Stimulated activated CD4-positive, alpha-beta T cell treated with anti-CD3 and anti-CD28 coated beads, Interleukin-4, amount 100 ng/mL, for 1 hour (primary cell): ENCODE results near the gene SLC12A8.

ENCODE experiments used
- DNase-seq: peaks from one replicate; pipeline ENCODE4 v3.0.0-alpha.2; 2020

SLC12A8 gene

DNA sequence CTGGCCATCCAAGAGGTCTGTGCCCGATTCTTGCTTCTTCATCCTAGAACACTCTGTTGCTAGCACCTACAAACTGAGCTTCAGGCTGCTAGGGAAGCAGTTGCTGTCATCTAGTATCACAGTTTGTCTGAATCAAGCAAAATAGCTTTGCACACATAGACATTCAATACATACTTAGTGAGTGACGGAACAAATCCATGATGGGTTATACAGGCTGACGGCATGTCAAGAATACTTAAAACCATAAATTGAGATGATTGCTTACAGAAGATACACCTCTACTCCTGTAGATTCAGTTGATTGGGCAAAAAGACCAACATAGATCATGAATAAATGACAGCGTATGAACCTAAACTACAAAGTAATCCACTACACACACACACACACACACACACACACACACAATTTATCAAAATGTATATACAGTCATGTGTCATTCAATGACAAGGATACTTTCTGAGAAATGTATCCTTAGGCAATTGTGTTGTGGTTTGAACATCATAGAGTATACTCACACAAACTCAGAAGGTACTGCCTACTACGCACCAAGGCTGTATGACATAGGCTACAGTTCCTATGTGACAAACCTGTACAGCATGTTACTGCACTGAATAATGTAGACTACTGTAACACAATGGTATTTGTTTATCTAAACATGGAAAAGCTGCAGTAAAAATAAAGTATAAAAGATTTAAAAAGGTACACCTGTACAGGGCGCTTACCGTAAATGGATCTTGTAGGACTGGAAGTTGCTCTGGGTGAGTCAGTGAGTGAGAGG, 142.4 kb downstream of the SLC12A8 start:
- DNase-seq = no peak

DNA sequence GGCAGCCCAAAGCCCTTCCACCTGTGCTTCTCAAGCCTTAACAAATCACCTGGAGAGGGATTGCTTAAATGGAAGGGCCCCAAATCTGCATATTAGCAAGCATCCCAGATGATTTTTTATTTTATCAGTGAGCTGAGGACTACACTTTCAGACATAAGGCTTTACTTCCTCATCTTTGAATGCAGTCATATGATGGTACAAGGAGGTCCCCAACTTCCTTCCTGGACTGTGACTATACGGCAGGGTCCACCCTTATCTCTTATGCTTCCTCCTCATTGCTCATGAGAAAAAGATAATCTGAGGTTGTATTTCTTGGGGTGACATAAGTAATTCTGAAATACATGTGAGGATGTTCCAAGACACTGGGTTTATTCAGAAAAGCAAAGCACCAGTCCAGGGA, 143.1 kb downstream of the SLC12A8 start:
- no peak for DNase-seq

DNA sequence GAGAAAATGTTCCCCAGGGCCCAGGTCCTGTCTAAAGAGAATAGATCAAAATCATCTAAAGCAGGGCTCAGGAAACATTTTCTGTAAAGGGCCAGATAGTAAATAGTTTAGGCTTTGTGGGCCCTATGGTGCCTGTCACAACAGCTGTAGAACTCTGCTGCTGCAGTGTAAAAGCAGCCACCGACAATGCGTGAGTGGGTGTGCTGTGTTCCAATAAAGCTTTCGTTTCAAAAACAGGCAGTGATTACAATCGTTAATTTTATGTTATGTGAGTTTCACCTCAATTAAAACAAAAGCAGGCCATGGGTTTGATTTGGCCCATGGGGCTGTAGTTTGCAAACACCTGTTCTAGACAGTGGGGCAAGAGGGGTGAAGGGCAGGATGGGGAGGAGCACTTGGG, 144.3 kb downstream of the SLC12A8 start:
- no peak for DNase-seq

DNA sequence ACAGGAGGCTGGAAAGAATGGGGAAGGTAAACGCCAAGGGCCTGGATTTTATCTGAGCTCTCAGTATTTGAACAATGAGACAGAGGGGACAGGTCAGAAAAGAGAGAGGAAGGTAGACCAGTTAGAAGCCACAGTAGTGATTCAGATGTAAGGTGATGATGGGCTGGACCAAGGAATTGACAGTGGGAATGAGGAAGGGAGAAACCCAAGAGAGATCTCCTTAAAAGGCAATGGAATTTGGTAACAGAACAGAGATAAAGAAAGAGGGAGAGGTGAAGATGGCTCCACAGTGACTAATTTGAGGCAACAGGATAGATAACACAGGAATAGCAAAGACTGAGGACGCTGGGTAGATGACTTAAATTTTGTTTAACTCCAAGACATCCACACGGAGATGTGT, 145.3 kb downstream of the SLC12A8 start:
- DNase-seq = no peak

DNA sequence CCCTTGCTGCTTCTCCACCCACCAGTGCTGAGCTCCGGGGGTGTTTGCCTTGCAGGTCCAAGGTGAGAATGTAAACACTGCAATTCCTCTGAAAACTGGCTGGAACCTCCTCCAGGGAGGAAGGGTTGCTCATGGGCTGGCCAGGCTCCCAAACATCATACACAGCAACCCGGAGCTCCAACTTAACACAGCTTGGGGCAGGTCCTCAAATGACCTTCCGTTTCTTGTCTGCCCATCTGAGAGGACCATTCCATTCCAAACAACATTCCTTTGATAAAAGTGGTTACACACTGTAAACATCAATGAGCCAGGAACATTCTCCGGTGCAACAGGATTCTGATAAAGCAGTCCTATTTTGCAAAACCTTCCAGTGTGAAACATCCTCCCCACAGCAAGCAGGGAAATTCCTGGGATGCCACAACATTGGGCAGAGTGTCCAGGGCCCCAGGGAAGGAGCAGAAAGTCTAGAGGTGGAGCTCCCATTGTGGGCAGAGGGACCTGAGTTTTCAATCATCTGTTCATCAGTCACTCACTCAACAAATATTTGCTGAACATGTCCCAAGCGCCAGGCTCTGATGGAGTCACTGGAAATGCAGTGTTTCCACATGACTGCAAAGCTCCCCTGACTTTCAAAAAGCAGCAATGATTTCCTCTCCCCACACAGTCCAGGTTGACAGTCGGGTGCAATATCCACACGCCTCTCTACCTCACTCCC, 149.5 kb downstream of the SLC12A8 start:
- no peak for DNase-seq

DNA sequence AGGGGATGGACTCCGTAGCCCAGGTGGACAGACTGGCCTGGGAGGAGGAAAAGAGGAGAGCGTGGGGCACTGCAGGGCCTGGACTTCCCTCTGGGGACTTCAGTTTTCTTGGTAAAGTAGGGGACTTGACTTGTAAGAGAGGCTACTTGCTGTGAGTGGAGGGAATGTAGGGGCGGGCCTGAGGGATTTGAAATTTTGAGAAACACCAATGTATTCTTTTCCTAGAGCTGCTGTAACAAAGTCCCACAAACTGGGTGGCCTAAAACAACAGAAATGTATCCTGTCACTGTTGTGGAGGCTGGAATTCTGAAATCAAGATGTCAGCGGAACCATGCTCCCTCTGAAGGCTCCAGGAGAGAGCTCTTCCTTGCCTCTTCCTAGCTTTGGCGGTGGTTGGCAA, 150.9 kb downstream of the SLC12A8 start:
- no peak for DNase-seq

DNA sequence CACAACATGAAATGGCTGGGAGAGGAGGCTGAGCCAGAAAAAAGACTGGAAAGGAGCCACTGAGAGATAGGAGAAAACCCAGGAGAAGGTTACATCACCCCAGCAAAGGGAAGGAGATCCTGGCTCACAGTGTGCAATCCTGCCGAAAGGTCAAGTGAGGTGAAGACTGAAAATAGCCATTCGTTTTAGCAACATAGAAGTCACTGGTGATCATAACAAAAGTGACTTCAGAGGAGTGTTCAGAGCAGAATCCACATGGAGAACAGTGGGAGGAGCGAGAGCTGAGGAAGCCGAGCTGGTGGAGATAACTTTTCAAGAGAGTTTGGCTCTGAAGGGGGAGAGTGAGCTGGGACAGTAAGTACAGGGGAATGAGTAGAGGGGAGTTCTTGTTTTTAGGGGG, 151.4 kb downstream of the SLC12A8 start:
- no peak for DNase-seq

DNA sequence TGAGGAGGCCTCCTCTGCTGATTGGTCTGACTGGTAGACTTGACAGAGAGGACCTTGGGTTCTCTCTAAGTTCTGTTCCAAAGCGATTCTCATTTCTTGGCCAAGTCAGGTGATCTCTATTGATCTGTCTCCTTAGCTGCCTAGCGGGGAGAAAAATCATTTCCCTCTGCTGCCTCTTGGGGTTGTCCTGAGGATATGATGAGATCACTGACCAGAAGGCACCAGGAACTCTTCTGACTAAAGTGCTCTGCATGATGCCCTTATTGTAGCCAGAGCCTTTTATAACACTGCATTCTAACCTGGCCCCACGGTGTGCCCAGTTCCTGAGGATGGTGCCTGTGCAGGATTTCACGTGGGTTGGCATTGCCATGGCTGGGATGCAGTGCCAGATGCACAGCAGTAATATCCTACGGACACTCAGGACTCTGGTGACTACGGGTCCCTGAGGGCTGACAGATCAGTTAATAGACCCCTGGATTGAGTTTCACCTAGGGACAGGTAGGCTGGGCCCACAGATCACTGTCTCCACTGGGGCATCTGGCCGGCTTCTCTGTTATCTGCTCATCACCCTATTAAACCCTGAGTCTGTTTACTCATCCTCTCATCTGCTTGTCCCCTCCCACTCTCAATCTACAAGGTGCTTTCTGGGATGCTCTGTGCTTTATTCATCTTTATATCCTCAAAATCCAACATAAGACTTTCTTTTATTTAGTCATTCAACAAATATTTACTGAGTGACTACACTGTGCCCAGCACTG, 152.9 kb downstream of the SLC12A8 start:
- DNase-seq = no peak

DNA sequence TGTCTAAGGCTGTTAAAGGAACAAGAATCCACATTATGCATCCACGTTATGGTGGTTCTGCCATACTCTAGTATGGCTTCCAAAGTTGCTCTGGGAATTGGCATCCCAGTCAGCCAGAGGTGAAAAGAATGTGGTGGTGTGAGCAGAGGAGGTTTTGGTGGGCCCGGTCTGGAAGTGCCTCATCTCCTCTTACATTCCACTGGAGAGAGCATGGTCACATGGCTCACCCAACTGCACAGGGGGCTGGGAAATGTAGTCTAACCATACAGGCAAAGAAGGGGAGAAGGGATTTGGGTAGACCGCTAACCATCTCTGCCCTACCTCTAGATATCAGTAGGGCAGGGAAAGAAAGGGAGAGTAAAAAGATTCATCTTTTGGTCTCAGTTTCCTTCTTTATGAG, 153.6 kb downstream of the SLC12A8 start:
- no peak for DNase-seq

DNA sequence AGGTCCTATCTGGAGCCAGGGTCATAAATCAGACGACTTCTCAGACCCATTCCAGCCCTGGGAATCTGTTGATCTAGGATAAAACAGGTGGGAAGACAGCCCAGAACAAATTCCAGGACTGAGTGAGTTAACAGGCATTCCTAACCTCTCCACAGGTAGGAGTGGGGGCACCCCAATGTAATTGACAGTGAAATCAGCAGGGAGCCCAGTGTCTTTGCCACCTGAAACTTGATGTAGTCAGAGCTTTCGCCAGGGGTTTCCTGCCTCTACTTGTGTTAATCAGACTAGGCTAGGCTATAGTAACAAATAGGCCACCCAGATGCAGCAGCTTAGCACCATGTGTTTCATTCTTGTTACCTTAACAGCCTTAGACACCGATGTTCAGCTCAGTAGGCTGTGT, 154.0 kb downstream of the SLC12A8 start:
- no peak for DNase-seq

DNA sequence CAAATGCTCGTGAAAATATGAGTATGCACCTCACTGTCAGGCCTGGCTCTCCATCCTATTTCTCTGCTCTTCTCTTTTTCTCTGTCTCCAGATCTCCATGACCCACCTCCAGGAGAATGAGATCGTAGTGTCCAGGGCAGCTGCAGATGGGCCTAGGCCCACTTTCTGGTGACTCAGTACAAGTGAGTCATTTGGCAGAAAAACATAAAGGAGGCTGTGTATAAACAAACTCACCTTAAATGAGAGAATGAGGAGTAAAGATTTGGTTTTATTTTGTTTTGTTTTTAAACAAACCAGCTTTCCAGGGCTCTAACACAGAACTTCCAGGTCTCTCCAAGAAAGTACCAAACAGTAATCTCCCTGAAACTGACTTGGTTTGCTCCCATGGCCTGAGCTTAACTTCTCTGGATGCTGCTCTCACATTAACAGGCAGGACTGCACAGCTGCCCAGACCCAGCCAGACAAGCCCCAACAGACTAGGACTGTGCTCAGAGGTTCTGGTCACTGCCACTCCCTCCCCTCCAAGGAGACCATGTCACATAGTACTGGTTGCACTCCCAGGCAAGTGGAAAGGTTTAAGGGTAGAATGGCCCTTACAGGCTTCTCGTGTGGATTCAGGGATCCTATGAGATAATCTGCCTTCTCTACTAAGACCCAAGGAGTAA, 155.2 kb downstream of the SLC12A8 start:
- DNase-seq = no peak

DNA sequence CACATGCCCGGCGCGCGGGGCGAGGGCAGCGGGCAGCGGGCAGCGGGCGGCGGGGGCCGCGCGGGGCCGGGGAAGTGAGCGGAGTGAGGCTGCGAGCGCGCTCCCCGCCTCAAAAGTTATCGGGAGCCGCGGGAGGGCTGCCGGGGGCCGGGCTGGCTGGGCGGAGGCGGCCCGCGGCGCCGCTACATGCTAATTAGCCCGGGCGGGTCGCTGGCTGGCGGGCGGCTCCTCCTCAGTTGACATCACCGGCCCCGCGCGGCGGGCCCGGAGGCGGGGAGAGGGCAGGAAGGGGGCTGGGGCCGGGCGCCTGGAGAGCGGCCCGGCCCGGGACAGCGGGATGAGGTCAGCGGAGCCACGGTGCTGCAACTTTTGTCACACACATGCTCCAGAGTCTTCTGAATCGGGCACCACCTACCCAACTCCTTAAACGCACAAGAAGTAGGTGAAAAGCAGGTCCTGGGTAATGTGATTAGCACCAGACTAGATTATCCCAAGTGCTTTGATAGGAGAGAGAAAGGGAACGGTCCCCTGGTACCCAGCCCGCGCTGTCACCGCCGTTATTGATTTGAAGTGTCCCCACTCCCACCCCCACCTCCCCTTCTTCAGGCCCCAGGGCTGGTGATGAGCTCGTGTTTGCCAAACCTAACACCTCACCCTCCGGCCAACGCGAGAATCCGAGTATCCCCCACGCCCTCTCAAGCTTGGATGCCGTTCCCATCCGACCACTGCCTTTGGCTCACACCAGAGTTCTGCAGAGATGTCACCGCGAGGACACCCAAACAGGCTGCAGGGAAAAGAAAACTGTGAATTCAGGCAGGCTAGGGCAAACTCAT, 156.4 kb downstream of the SLC12A8 start, which contains the start of gene HEG1:
Gene HEG1 (minus strand): TSS at position 85 of the 833 bp plus-strand sequence. CDS start 107 bp downstream, outside the sequence.
- peak; percentile 78 for DNase-seq

DNA sequence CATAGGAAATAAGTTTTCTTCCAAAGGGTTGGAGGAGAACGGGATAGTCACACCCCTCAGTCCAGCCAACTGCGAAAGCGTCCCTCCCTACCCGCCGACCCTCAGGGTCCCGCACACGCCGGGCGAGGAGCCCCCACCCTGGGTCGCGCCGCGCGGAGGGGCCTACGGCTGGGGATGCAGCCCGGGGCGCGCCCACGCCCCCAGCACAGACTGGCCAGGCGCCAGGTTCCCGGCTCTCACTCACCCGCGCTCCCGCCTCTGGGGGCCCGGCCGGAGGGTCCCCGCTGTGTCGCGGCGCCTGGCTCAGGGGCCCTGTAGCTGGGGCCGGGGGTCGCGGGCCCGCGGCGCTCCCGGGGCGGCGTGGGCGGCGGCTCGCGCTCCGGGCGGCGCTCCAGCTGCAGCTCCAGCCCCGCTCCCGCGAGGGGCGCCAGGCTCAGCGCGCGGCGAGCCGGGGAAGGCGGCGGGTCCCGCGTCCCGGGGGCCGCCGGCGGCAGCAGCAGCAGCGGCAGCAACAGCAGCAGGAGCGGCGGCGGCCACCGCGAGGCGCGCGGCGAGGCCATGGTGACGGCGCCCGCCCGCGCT, 157.1 kb downstream of the SLC12A8 start:
- DNase-seq = peak; percentile 46

DNA sequence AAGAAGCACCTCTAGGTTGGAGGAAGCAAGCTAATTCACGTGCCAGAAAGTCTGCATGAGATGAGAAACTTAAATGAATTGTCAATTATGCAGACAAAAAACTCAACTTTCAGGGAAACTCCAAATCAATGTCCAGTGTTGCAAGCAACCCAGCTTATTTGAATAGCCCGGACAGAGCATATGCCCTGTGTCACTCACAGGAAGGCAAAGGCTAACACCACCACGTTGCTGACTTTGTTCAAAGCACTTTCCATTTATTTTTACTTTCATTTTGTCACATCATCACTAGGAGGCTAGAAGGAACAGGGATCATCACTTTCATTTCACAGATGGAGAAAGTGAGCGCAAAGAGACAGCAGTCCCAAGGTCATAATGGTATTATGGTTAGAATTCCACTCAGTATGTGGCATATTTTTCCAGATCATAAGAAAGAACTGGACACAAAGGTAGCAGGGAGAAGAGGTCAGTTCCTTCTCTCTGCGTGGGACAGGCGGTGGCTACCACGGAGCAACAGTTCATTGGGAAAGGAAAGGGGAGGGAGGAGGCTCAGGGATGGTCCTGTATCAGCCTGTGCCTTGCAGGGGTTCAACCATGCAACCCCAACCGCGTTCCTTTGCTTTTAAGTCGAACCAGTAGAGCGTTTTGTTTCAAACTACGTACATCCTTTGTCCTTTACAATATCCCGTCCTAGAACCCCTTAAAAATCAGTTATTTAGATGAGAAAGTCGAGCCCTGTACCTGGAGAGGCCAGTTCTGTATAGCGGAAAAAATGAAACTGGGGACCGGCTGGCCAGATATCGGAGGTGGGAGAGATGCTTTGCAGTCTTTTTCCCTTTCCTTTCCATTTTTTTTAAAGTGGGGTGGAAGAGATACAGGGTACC, 157.9 kb downstream of the SLC12A8 start:
- no peak for DNase-seq

DNA sequence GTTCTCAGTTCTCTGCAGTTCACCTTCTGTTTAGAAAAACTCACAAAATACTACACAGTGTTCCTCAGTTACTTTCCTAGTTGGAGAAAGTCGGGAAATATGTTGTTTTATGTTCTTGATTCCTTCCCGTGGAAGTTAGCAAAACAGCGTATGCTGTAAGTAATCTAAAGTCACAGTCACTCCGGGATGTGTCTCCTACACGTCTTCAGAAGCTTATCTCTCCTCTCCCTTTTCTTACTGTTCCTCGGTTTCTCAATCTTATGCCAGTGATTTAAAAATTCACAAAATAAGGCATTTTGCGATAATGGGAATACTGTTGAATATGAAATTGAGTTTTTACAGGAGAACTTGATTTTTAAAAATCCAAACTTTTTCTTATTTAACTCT, 158.5 kb downstream of the SLC12A8 start:
- DNase-seq = no peak

DNA sequence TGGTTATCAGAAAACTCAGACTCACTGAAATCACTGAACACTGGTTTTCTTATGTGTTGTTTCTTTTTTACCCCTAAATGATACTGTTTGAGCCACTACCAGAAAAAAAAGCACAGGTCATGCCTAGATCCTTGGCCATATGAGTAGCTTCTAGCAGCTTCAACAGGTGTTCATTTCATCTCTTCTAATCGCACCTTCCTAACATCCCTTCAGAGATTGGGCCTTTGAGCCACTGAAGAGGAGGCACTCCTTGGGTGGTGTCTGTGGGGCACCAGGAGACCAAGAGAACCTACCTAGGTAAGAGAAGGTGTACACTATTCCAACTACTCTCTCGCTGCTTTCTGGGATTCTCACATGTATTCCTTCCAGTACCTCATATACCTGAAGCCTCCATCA, 159.2 kb downstream of the SLC12A8 start:
- no peak for DNase-seq

DNA sequence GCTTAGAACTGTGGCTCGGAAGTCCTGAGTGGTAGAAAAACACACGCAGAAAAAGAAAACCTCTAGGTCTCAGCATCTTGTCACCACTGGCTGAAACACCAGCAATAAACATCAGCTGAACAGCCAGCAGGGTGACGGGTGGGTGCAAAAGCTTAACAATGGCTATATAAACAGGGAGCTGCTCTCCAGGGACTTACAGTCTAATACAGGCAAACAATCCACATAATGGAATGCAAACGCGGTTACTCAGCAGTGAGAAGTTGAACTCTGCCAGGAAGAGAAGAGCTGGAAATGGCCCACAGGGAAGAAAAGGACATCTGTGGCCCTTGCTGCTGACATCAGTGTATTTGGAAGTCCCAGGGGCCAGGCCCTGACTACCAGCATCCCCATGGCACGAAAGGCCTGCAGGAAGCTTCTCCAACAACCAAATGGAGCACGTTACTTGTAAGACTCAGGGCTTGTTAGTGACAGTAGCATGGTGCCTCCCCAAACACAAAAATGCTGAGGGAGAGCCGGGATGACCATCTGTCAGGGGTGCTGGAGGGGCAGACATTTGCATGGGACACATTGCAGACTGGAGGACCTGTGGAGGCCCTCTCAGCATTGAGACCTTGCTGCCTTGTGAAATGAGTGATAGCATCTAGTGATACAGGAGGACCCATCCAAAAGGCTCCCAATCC, 159.8 kb downstream of the SLC12A8 start:
- DNase-seq = no peak

DNA sequence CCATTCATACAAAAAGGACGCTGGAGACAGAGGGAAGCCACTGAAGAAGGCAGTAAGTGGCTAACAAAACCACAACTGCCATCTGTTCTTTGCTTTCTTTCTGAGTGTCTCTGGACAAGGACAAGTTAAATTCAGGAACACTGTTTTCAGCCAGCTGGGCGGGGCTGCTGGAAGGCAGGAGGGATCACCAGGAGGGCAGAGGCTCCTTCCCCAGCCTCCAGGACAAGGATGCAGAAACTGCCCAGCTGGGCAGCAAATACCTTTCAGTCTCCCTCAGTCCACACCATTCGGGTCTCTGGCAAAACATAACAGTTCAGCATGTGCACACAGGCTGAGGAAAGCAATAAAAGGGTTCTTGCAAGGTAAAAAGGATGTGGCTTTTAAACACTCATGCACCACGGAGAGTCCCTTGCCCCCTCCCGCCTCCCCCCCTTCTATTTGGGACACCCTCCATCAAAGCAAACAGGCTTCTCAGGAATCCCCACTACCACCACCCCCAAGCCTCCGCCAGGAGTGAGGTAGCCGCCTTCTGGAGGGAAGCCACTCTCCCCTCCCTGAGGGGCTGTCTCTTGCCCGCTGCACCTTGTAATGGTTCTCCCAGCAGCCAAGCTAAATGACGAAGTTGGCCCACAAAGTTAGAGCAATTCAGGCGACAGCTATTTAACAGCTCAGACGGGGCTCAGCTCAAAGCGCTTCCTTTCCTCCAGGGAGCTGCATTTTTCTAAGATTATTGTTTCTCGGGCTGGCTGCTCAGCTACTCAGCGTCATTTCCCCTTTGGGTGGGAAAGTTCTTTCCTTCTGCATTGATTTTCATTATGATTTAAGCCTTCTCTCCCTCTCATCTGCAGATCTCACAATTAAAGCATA, 160.6 kb downstream of the SLC12A8 start:
- peak; percentile 62 for DNase-seq

DNA sequence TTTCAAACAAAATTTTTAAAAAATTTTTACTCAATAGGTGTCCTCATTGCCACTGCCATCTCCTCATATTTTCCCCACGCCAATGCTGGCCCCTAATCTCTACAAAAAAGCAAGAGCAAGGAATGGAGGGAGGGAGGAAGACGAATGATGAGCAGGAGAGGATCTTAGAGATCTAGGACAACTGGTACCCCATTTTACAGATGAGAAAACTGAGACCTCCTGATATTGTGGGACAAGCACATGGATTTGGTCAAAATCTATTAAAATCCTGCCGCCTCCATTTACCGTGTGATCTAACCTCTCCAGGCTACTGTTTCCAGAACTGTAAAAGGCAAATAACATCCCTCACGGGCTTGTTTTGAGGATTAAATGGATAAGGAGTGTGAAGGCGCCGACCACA, 161.3 kb downstream of the SLC12A8 start:
- DNase-seq = no peak
